ENCODE results near the gene SHISA8.

SHISA8 gene

GRCh38 chr22:41909310-41910049, 5.4 kb downstream of the SHISA8 start:
- H3K27ac ChIP-seq (ENCODE audit: low read depth, low read length): no peak overlapping the region
- no peak overlapping the region for H2AFZ ChIP-seq (ENCODE audit: low read depth, low read length, severe bottlenecking)
- no peak overlapping the region for H3K4me3 ChIP-seq (ENCODE audit: insufficient read depth, low read length, poor library complexity, severe bottlenecking)
- TF ChIP-seq CTCF (IDR thresholded peaks at IDR 0.05; ENCODE audit: insufficient read depth, low read length, poor library complexity, severe bottlenecking) (no peak), EZH2phosphoT487 (conservative IDR thresholded peaks at IDR 0.05; ENCODE audit: low read length) (no peak)
- peaks cover 4% of the 10 kb centered on the region; the same call in 1 of the 2 replicates for H3F3A ChIP-seq (ENCODE audit: insufficient read depth)
- H4K20me1 ChIP-seq (ENCODE audit: low read depth, low read length): no peaks in the 10 kb centered on the region
- H3K9me3 ChIP-seq (ENCODE audit: insufficient read depth, low read length): no peaks in the 10 kb centered on the region
- no peaks in the 10 kb centered on the region for H3K27me3 ChIP-seq (ENCODE audit: low read length)
- H3K4me2 ChIP-seq (ENCODE audit: low read depth, low read length, poor library complexity, severe bottlenecking): no peak overlapping the region
- H3K36me3 ChIP-seq (ENCODE audit: low read length): no peaks in the 10 kb centered on the region
- H3K79me2 ChIP-seq (ENCODE audit: insufficient read depth, low read length): no peaks in the 10 kb centered on the region
- no peaks in the 10 kb centered on the region for H3K9me2 ChIP-seq (replicated peaks; ENCODE audit: insufficient read depth, low read length)
- H3K9ac ChIP-seq (ENCODE audit: low read length): no peak overlapping the region

GRCh38 chr22:41908411-41909309, 6.2 kb downstream of the SHISA8 start:
- TF ChIP-seq CTCF (IDR thresholded peaks at IDR 0.05; ENCODE audit: insufficient read depth, low read length, poor library complexity, severe bottlenecking) (no peak), EZH2phosphoT487 (conservative IDR thresholded peaks at IDR 0.05; ENCODE audit: low read length) (no peak)
- H4K20me1 ChIP-seq (ENCODE audit: low read depth, low read length): no peaks in the 10 kb centered on the region
- no peak overlapping the region for H3K4me3 ChIP-seq (ENCODE audit: insufficient read depth, low read length, poor library complexity, severe bottlenecking)
- H3K9me3 ChIP-seq (ENCODE audit: insufficient read depth, low read length): no peaks in the 10 kb centered on the region
- no peak overlapping the region for H3K9ac ChIP-seq (ENCODE audit: low read length)
- no peaks in the 10 kb centered on the region for H3K27me3 ChIP-seq (ENCODE audit: low read length)
- no peaks in the 10 kb centered on the region for H3K9me2 ChIP-seq (replicated peaks; ENCODE audit: insufficient read depth, low read length)
- H2AFZ ChIP-seq (ENCODE audit: low read depth, low read length, severe bottlenecking): no peak overlapping the region
- H3F3A ChIP-seq (ENCODE audit: insufficient read depth): peaks cover 4% of the 10 kb centered on the region; the same call in 1 of the 2 replicates
- no peaks in the 10 kb centered on the region for H3K79me2 ChIP-seq (ENCODE audit: insufficient read depth, low read length)
- H3K36me3 ChIP-seq (ENCODE audit: low read length): peaks cover 3% of the 10 kb centered on the region; the same call in 1 of the 2 replicates
- no peak overlapping the region for H3K27ac ChIP-seq (ENCODE audit: low read depth, low read length)
- H3K4me2 ChIP-seq (ENCODE audit: low read depth, low read length, poor library complexity, severe bottlenecking): no peak overlapping the region

- H3K36me3 ChIP-seq (ENCODE audit: low read length): peaks cover 3% of the 10 kb centered on the region; the same call in 1 of the 2 replicates
- H3K27ac ChIP-seq (ENCODE audit: low read depth, low read length): no peak overlapping the region
- H3K9ac ChIP-seq (ENCODE audit: low read length): no peak overlapping the region
- peaks cover 4% of the 10 kb centered on the region; the same call in 1 of the 2 replicates for H3F3A ChIP-seq (ENCODE audit: insufficient read depth)
- H2AFZ ChIP-seq (ENCODE audit: low read depth, low read length, severe bottlenecking): no peak overlapping the region
- TF ChIP-seq EZH2phosphoT487 (conservative IDR thresholded peaks at IDR 0.05; ENCODE audit: low read length): no peak
- no peak for TF ChIP-seq CTCF (IDR thresholded peaks at IDR 0.05; ENCODE audit: insufficient read depth, low read length, poor library complexity, severe bottlenecking)
- H3K27me3 ChIP-seq (ENCODE audit: low read length): no peaks in the 10 kb centered on the region
- H4K20me1 ChIP-seq (ENCODE audit: low read depth, low read length): no peaks in the 10 kb centered on the region
- no peaks in the 10 kb centered on the region for H3K9me3 ChIP-seq (ENCODE audit: insufficient read depth, low read length)
- no peaks in the 10 kb centered on the region for H3K9me2 ChIP-seq (replicated peaks; ENCODE audit: insufficient read depth, low read length)
- no peak overlapping the region for H3K4me2 ChIP-seq (ENCODE audit: low read depth, low read length, poor library complexity, severe bottlenecking)
- no peak overlapping the region for H3K4me3 ChIP-seq (ENCODE audit: insufficient read depth, low read length, poor library complexity, severe bottlenecking)
- H3K79me2 ChIP-seq (ENCODE audit: insufficient read depth, low read length): no peaks in the 10 kb centered on the region
These were observed 7.2 kb downstream of the SHISA8 start for GRCh38 chr22:41907436-41908401.

All from SU-DHL-6 (cell line).